Type B pancreatic cell (in vitro differentiated cells): Measurements from ENCODE around the gene ANK3. TPM values are rescaled to one million over a fixed set of nuclear protein-coding genes. Genes with fewer than 3 reads are reported as not detected.

ENCODE experiments used
- DNase-seq: peaks from one replicate; pipeline ENCODE4 v3.0.0; 2021; ENCODE audit warnings: mixed read lengths; ENCODE audit not compliant: unreplicated experiment; ENCODE audit errors: extremely low spot score
- H3K27ac Mint-ChIP-seq: 2 replicates; pipeline ENCODE4 v1.8.0; 2021; ENCODE audit warnings: mild to moderate bottlenecking, mixed read lengths
- H3K27me3 Mint-ChIP-seq: 2 replicates; pipeline ENCODE4 v1.8.0; 2021; ENCODE audit warnings: mixed read lengths
- H3K36me3 Mint-ChIP-seq: 2 replicates; pipeline ENCODE4 v1.8.0; 2021; ENCODE audit warnings: mixed read lengths
- H3K4me1 Mint-ChIP-seq: one replicate; pipeline ENCODE4 v1.8.0; 2021; ENCODE audit warnings: mixed read lengths; ENCODE audit not compliant: unreplicated experiment
- H3K4me3 Mint-ChIP-seq: 2 replicates; pipeline ENCODE4 v1.8.0; 2021; ENCODE audit warnings: mild to moderate bottlenecking, mixed read lengths
- H3K9me3 Mint-ChIP-seq: 2 replicates; pipeline ENCODE4 v1.8.0; 2021; ENCODE audit warnings: mixed read lengths
- CTCF ChIP-seq: fragments of 200-600 bp; sonication (generic); conservative IDR thresholded peaks from 2 replicates; pipeline ENCODE4 v1.5.0; 2021; ENCODE audit warnings: antibody characterized with exemption, mild to moderate bottlenecking
- total RNA-seq: library from RNA; stranded (reverse); gene quantifications from 2 replicates; pipeline ENCODE4 v1.2.1, GENCODE V29; 2021; ENCODE audit warnings: low replicate concordance

ANK3 gene
- total RNA-seq, 1 donor from 2014 or later = 90.2 TPM

GRCh38 chr10:60403168-60403873, 13.6 kb upstream of the ANK3 start:
- Mint-ChIP-seq H3K36me3 (no peaks in the 10 kb centered on the region), H3K27me3 (no peaks in the 10 kb centered on the region), H3K27ac (no peak overlapping the region), H3K4me1 (no peaks in the 10 kb centered on the region), H3K4me3 (no peak overlapping the region), H3K9me3 (no peaks in the 10 kb centered on the region)
- TF ChIP-seq CTCF = no peak
- no peak for DNase-seq

GRCh38 chr10:60400366-60400765, 10.7 kb upstream of the ANK3 start:
- Mint-ChIP-seq H3K4me1 (peaks cover 4% of the 10 kb centered on the region), H3K4me3 (no peak overlapping the region), H3K9me3 (no peaks in the 10 kb centered on the region), H3K36me3 (no peaks in the 10 kb centered on the region), H3K27me3 (no peaks in the 10 kb centered on the region), H3K27ac (no peak overlapping the region)
- no peak for DNase-seq
- no peak for TF ChIP-seq CTCF

- Mint-ChIP-seq H3K27ac (no peak overlapping the region), H3K36me3 (no peaks in the 10 kb centered on the region), H3K4me3 (no peak overlapping the region), H3K9me3 (no peaks in the 10 kb centered on the region), H3K27me3 (no peaks in the 10 kb centered on the region), H3K4me1 (peaks cover 4% of the 10 kb centered on the region)
- no peak for DNase-seq
- no peak for TF ChIP-seq CTCF
Observed at GRCh38 chr10:60399328-60399727, 9.7 kb upstream of the ANK3 start.

GRCh38 chr10:60397792-60398191, 8.1 kb upstream of the ANK3 start:
- Mint-ChIP-seq H3K27ac (no peak overlapping the region), H3K4me1 (peaks cover 4% of the 10 kb centered on the region), H3K27me3 (no peaks in the 10 kb centered on the region), H3K4me3 (no peak overlapping the region), H3K9me3 (no peaks in the 10 kb centered on the region), H3K36me3 (no peaks in the 10 kb centered on the region)
- DNase-seq = no peak
- no peak for TF ChIP-seq CTCF

- no peak overlapping the region for H3K4me3 Mint-ChIP-seq
- H3K27ac Mint-ChIP-seq = peak overlapping the region; percentile 12
- no peak for TF ChIP-seq CTCF
- DNase-seq = no peak
- H3K9me3 Mint-ChIP-seq = no peaks in the 10 kb centered on the region
- H3K4me1 Mint-ChIP-seq = peaks cover 4% of the 10 kb centered on the region
- H3K36me3 Mint-ChIP-seq = no peaks in the 10 kb centered on the region
- H3K27me3 Mint-ChIP-seq = no peaks in the 10 kb centered on the region
Observed at GRCh38 chr10:60396766-60397165, 7.1 kb upstream of the ANK3 start.
